ENCODE data around the gene SPDYE2.
A peak's percentile ranks its signal among the peaks of the same experiment; 100 is the strongest.
"Not testable (repeated sequence)": the region's sequence is repeated elsewhere in the genome, so short reads cannot be mapped to it uniquely, and the experiment has no call there.

SPDYE2 gene

GRCh38 chr7:102540604-102541003 is 10.4 kb upstream of the SPDYE2 start:
- not testable (repeated sequence) for DNase-seq

DNA sequence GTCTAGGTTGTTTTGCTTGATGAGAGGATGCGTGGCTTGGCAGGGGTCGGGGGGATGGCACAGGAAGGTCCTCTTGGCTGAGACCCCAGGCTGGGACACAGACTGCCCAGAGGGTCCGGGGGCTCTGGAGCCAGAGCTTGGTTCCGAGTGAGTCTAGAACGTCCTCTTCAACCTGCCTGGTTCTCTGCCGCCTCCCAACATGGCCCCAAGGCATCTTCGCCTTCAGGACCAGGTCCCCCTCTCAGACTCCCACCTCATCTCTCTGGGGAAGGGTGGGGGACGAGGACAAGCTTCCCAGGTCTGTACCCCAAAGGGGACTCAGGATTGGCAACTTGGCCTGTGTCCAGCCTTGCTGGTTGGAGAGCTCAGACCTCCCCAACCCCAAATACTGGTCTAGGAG is 8.9 kb upstream of the SPDYE2 start:
- not testable (repeated sequence) for DNase-seq

- not testable (repeated sequence) for DNase-seq
Observed at GRCh38 chr7:102542771-102543170, 8.3 kb upstream of the SPDYE2 start.

- not testable (repeated sequence) for DNase-seq
Observed at GRCh38 chr7:102543596-102543995, 7.4 kb upstream of the SPDYE2 start, which contains the start of gene UPK3BL2. UPK3BL2 (minus strand) TSS chr7:102543696; CDS start chr7:102543636, 60 bp downstream.

GRCh38 chr7:102544372-102544771 is 6.7 kb upstream of the SPDYE2 start:
- not testable (repeated sequence) for DNase-seq

DNA sequence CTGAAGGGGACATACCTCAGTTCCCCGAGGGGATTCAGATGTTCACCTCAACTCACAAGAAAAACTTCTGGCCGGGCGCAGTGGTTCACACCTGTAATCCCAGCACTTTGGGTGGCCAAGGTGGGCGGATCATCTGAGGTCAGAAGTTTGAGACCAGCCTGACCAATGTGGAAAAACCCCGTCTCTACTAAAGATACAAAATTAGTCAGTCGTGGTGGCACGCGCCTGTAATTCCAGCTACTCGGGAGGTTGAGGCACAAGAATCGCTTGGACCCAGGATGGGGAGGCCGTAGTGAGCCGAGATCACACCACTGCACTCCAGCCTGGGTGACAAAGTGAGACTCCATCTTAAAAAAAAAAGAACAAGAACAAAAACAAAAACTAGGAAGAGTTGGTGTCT is 5.7 kb upstream of the SPDYE2 start:
- DNase-seq, result not testable (repeated sequence)

GRCh38 chr7:102546353-102546752 is 4.7 kb upstream of the SPDYE2 start:
- not testable (repeated sequence) for DNase-seq

DNA sequence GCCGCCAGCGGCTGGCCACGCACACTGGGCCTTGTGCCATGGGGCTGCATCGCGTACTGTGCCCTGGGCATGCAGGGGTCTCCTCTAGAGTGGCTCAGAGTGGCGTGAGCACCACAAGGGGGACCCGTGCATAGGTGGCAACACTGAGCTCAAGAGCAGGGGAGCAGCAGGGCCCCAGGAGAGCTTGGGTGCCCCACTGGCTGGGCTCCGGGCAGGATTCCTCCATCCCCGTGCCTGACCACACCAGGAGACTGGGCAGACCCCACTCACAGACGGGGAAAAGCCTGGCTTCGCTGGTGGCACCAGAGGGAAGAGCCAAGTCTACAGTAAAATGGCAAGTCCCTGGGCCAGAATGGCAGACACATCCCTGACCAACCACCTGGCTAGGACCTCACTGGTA is 17.6 kb downstream of the SPDYE2 start:
- DNase-seq, result not testable (repeated sequence)

GRCh38 chr7:102572261-102573239 is 21.5 kb downstream of the SPDYE2 start, which contains the start of gene POLR2J3:
POLR2J3 (minus strand) TSS chr7:102572583; CDS start chr7:102572521, 62 bp downstream.
- peak; percentile 100 for DNase-seq

DNA sequence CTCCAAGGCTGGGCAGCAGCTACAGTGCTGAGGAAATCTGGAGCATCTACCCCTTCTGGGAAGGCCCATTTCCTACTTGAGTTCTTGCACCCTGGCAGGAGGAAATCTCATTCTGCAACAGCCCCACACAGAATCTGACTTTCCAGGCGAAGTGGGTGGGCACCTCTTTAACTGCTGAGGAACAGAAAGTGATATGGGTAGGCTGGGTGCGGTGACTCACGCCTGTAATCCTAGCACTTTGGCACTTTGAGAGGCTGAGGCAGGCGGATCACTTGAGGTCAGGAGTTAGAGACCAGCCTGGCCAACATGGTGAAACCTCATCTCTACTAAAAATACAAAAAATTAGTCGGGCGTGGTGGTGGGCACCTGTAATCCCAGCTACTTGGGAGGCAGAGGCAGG is 23.6 kb downstream of the SPDYE2 start:
- not testable (repeated sequence) for DNase-seq

GRCh38 chr7:102576363-102576762 is 25.3 kb downstream of the SPDYE2 start:
- not testable (repeated sequence) for DNase-seq

DNA sequence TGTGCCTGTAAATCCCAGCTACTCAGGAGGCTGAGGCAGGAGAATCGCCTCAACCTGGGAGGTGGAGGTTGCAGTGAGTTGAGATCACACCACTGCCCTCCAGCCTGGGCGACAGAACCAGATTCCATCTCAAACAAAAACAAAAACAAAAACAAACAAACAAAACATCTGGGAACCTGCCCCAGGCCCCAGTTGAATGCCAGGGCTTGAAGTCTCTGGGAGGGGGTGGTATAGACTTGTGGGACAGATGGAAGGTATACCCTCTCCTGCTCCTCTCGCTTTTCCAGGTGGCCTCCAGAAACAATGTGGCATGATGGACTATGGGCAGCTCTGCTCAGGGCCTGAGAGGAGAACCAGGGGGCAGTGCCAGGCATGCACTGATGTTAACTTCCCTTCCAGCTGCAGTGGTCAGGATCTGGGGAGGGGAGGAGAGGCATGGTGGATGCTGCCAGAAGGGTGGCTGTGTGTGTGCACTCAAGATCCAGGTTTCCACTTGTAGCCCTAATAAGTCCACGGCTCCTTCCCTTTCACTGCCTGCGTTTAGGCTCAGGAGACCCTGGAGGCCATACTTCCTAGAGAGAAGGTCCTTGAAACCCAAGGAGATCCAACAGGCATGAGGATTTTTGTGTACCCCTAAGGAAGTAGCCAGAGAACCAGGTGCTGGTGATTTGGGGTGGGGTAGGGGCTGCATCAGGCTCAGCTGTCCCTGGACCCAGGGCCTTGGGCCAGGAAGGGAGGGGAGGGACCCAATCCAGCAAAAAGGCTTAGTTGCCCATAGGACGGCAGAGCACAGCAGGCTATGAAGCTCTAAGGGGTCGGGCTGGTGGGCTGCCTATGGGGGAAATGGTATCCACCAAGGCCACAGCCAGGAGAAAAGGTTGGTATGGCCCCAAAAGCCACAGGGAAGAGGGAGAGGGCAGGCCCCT is 26.6 kb downstream of the SPDYE2 start:
- not testable (repeated sequence) for DNase-seq

DNA sequence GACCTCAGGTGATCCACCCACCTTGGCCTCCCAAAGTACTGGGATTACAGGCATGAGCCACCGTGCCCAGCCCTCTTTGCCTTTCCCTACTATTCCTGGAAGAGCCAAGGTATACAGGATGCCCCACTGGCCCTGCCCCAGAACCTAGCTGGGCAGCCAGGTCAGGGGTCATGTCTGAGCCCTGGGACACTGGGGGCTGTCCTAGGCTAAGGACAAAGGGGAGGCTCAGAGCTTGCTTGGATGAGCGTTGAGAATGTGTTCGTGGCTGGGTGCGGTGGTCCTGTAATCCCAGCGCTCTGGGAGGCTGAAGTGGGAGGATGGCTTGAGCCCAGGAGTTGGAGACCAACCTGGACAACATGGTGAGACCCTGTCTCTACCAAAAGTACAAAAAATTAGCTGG is 27.5 kb downstream of the SPDYE2 start:
- DNase-seq, result not testable (repeated sequence)

DNA sequence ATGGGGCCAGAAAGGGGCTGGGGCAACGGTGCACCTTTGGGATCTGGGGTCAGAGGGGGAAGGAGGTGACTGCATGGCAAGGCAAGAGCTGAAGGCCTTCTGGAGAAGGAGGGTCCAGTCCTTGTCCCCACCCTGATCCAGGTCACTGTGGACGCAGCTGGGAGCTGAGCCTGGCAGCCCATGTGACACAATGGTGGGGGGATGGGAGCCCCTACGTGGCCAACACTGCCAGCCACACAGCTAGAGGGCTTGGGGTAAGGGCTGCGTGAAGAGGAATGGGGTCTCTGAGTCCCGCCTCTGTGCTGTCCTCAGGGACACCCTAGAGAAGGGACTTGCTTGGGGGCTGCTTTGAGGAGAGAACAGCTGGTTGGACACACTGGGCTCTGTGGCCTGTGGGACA is 30.7 kb downstream of the SPDYE2 start:
- not testable (repeated sequence) for DNase-seq

- not testable (repeated sequence) for DNase-seq
Observed at GRCh38 chr7:102583495-102583894, 32.5 kb downstream of the SPDYE2 start.

DNA sequence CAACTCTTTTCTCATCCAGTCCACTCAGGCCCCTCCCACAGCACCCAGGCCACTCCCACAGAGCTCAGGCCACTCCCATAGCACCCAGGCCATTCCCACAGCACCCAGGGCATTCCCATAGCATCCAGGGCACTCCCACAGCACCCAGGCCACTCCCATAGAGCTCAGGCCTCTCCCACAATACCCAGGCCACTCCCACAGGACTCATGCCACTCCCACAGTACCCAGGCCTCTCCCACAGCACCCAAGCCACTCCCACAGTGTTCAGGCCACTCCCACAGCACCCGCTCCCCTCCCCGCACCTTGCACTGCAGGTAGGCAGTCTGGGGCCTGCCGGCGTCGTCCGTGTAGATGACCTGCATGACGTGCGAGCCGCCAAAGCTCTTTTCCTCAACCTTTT is 38.8 kb downstream of the SPDYE2 start:
- DNase-seq, result not testable (repeated sequence)

- DNase-seq, result peak; percentile 26
Observed at GRCh38 chr7:102592477-102593019, 41.5 kb downstream of the SPDYE2 start.

- DNase-seq, result not testable (repeated sequence)
Observed at GRCh38 chr7:102593637-102594334, 42.8 kb downstream of the SPDYE2 start.

- DNase-seq, result not testable (repeated sequence)
Observed at GRCh38 chr7:102596036-102596435, 45.0 kb downstream of the SPDYE2 start.

GRCh38 chr7:102599699-102600098 is 48.7 kb downstream of the SPDYE2 start:
- not testable (repeated sequence) for DNase-seq

GRCh38 chr7:102602317-102602716 is 51.3 kb downstream of the SPDYE2 start:
- not testable (repeated sequence) for DNase-seq
